Thyroid gland (tissue), 4 donors: ENCODE data around the gene ARMH3. TPM values are rescaled to one million over a fixed set of nuclear protein-coding genes. Genes with fewer than 3 reads are reported as not detected.

Source experiments
- DNase-seq, 2 donors: peaks; one replicate each; pipeline ENCODE4 v3.0.0-alpha.2; 2019
- H3K27ac ChIP-seq, 3 donors: fragments of 200-600 bp; sonication (generic); 1 replicate in 2 of 3; 2 replicates in 1 of 3; pipeline ENCODE4 v1.5.1; 2016 to 2019; ENCODE audit warnings: mild to moderate bottlenecking in 1 of 3, moderate library complexity in 1 of 3
- H3K27me3 ChIP-seq: fragments of 200-600 bp; sonication (generic); one replicate; pipeline ENCODE4 v1.5.1; 2019
- H3K36me3 ChIP-seq, 2 donors: fragments of 200-600 bp; sonication (generic); one replicate each; pipeline ENCODE4 v1.5.1; 2016 to 2019
- H3K4me1 ChIP-seq, 2 donors: fragments of 200-600 bp; sonication (generic); one replicate each; pipeline ENCODE4 v1.5.1; 2017 to 2019
- H3K4me3 ChIP-seq, 3 donors: fragments of 200-600 bp; sonication (generic); replicated peaks in 1 of 3; 1 replicate in 2 of 3; 2 replicates in 1 of 3; pipeline ENCODE4 v1.5.1; 2016; ENCODE audit warnings: mild to moderate bottlenecking in 1 of 3
- H3K9me3 ChIP-seq: fragments of 200-600 bp; sonication (generic); one replicate; pipeline ENCODE4 v1.5.1; 2017
- CTCF ChIP-seq, 6 experiments: fragments of 200-600 bp in 3 of 6; fragments of 450-650 bp in 3 of 6; sonication (generic) in 3 of 6; IDR thresholded peaks; one replicate each; pipeline ENCODE4 v1.5.1; 2016 to 2019; ENCODE audit warnings: antibody characterized with exemption in 6 of 6, mild to moderate bottlenecking in 2 of 6, inconsistent platforms in 1 of 6, moderate library complexity in 1 of 6
- POLR2A ChIP-seq, 2 donors: fragments of 450-650 bp; IDR thresholded peaks; one replicate each; pipeline ENCODE4 v1.6.1; 2017; ENCODE audit warnings: antibody characterized with exemption in 2 of 2, mild to moderate bottlenecking in 2 of 2, moderate library complexity in 1 of 2
- WGBS, 2 donors: methylation state at CpG; one replicate each; pipeline ENCODE4 v1.1.5; 2017; 5-methylcytosine and 5-hydroxymethylcytosine counted together
- intact Hi-C: fragments of 100-400 bp; cut with DNase I; formaldehyde crosslinking; loops from one replicate; pipeline ENCODE4 v1.15.1; 2023
- total RNA-seq, 4 donors: library from RNA; depleted of rRNA; stranded (reverse); fragments of >200 nt; gene quantifications; one replicate each; pipeline ENCODE4 v1.2.3, GENCODE V29; 2016

Gene ARMH3
- total RNA-seq, 4 donors from 2014 or later = 14.2 to 21.2 (median 18.3) TPM

DNA sequence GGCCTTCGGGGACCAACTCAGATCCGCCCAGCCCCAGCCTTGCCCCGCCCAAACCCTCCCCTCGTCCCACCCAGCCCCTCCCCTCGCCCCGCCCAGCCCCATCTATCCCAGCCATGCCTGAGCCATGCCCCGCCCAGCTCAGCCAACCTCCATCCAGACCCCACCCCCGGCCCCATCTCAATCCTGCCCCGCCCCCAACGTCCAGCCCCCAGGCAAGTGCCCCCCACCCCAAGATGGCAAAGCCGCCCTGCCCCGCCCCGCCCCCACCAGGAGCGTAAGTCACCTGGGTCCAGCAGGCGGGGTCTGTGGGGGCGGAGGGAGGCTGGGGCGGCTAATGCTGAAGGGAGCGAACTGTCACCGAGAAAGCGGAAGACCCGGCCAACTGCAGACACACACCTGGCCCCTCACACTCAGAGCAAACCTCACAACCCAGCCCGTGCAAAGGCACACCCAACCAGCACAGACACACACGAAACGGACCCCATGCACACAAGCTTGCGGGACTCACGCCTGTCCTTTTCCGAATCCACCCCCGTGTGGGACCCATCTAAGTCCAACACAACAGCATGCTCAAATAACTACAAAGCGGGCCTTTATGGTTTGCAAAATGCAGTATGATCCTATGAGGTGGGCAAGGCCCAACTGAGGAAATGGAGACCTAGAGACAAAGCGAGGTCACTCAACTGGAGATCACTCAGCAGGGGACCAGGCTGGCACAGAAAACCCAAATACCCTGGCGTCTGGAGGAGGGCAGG, 226.2 kb downstream of the ARMH3 start:
- no peaks in the 10 kb centered on the region for H3K27me3 ChIP-seq
- intact Hi-C loops = no loop called here
- peak; percentile 64 to 70 for DNase-seq
- H3K4me1 ChIP-seq = peaks cover 18 to 20% of the 10 kb centered on the region in 2 donors
- no peak for TF ChIP-seq POLR2A (IDR thresholded peaks at IDR 0.05)
- TF ChIP-seq CTCF (IDR thresholded peaks at IDR 0.05) = no peak
- no peaks in the 10 kb centered on the region for H3K36me3 ChIP-seq
- H3K27ac ChIP-seq = peak overlapping the region in 1 of 3 donors; percentile 31
- H3K4me3 ChIP-seq = peak overlapping the region in 1 of 3 donors; percentile 27
- H3K9me3 ChIP-seq = no peaks in the 10 kb centered on the region
- WGBS, 2 donors = 13 to 34% methylated on average over 5 to 12 of the region's 31 CpGs

- H3K4me1 ChIP-seq = peaks cover 18 to 20% of the 10 kb centered on the region in 2 donors
- no peak overlapping the region for H3K4me3 ChIP-seq
- intact Hi-C loops = no loop called here
- no peak for TF ChIP-seq POLR2A (IDR thresholded peaks at IDR 0.05)
- no peak for TF ChIP-seq CTCF (IDR thresholded peaks at IDR 0.05)
- DNase-seq = peak in 1 of 2 donors; percentile 30
- H3K36me3 ChIP-seq = no peaks in the 10 kb centered on the region
- H3K27ac ChIP-seq = no peak overlapping the region
- 57 to 62% methylated on average over 30 to 38 of the region's 39 CpGs for WGBS, 2 donors
- no peaks in the 10 kb centered on the region for H3K9me3 ChIP-seq
- no peaks in the 10 kb centered on the region for H3K27me3 ChIP-seq
These were observed 227.0 kb downstream of the ARMH3 start for GRCh38 chr10:101828766-101829551.

- no peak for DNase-seq
- intact Hi-C loops = no loop called here
- no peaks in the 10 kb centered on the region for H3K9me3 ChIP-seq
- H3K4me3 ChIP-seq = no peak overlapping the region
- 95 to 98% methylated on average over 10 of the region's 10 CpGs for WGBS, 2 donors
- H3K27ac ChIP-seq = no peak overlapping the region
- TF ChIP-seq POLR2A (IDR thresholded peaks at IDR 0.05) = no peak
- no peak for TF ChIP-seq CTCF (IDR thresholded peaks at IDR 0.05)
- no peaks in the 10 kb centered on the region for H3K27me3 ChIP-seq
- H3K36me3 ChIP-seq = no peaks in the 10 kb centered on the region
- peaks cover 18 to 20% of the 10 kb centered on the region in 2 donors for H3K4me1 ChIP-seq
These were observed 227.9 kb downstream of the ARMH3 start for GRCh38 chr10:101827919-101828600.

GRCh38 chr10:101826852-101827434, 229.0 kb downstream of the ARMH3 start:
- Histone ChIP-seq H3K4me3 (no peak overlapping the region), H3K27ac (no peak overlapping the region), H3K27me3 (no peaks in the 10 kb centered on the region), H3K9me3 (no peaks in the 10 kb centered on the region), H3K36me3 (no peaks in the 10 kb centered on the region), H3K4me1 (peaks cover 18 to 20% of the 10 kb centered on the region in 2 donors)
- DNase-seq = no peak
- intact Hi-C loops = no loop called here
- WGBS, 2 donors = 95 to 99% methylated on average over 5 of the region's 5 CpGs
- TF ChIP-seq POLR2A (IDR thresholded peaks at IDR 0.05) (no peak), CTCF (IDR thresholded peaks at IDR 0.05) (no peak)
